ENCODE results near the gene PROX2.
A peak's percentile ranks its signal among the peaks of the same experiment; 100 is the strongest.

PROX2 gene

DNA sequence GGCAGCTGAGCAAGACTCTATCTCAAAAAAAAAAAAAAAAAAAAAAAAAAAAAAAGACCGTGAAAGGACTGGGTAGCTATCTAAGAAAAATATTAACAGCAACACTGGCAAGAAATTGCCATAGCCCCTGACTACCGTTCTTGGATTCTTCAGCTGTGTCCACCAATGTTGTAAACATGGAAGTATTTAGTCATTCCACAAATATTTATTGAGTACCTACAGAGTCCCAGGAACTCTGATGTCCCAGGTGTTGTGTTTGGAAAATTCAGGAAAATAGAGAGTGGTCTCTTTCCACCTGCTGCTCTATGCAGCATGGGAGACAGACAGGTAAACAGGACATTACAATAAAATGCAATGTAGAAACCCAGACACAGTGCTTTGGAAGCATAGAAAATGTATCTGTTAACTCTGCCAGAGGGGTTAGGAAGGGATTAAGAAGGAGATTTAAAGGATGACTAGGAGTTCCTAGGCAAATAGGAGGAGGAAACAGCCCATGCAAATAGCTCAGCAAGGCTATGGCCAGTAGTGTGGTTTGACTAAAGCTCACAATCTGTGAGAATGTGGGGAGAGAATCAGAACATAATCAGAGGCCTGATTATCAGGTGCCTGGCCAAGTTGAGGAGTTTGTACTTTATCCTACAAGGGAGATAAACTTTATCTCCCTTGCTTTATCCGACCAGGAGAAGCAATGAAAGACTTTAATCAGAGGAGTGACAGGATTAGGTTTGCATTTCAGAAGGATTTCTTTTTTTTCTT, 3.7 kb upstream of the PROX2 start:
- DNase-seq (ENCODE audit: low read depth in 1 of 2, low spot score in 1 of 2): no peak

DNA sequence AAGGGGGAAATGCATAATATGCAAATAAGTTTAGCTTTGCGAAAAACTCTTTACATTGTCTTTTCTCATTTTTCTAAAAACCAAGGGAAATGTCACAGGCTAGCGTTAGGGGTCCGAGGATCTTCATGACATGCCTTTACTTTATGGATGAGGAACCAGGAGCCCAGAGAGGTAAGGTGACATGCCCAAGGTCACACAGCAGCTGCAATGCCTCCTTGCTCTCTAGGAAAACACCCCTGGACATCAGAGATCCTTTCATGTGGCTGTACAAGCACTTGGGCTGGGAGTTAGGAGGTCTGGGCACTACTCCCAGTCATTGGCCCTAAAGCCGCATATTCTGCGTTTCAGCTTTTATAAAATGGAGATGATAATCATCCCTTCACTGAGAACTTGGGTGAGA, 741 bp downstream of the PROX2 start:
- no peak for DNase-seq (ENCODE audit: low read depth in 1 of 2, low spot score in 1 of 2)

DNA sequence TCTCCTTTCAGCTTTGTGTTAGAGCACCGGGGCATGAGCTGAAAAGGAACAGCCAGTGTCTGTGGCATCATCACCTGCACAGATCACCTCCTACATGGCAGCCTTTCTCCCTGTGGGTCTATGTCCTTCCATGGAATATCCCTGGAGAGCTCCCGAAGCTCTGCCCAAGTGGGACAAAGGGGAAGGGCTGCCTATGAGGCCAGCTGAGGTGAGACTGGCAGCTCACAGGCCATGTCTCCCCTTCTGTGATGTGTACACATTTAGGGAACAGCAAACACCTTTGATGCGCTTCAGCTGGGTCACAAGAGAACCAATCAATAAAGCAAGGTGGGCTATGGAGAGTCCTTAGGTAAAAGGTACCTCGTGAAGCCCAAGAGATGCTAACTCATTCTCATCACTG, 4.1 kb downstream of the PROX2 start:
- DNase-seq (ENCODE audit: low read depth in 1 of 2, low spot score in 1 of 2): no peak

DNA sequence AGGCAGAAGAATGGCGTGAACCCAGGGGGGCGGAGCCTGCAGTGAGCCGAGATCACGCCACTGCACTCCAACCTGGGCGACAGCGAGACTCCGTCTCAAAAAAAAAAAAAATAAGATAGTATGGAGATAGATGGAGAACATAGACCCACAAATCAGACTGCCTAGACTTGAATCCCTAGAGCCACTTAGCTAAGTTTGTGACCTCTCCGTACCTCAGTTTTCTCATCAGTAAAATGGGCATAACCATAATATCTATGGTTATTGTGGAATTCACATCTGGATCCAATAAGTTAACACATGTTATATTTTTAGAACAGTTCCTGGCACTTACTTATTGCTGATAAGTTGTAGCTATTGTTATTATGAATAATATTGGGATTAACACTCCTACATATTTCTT, 7.2 kb downstream of the PROX2 start:
- no peak for DNase-seq (ENCODE audit: low read depth in 1 of 2, low spot score in 1 of 2)

DNA sequence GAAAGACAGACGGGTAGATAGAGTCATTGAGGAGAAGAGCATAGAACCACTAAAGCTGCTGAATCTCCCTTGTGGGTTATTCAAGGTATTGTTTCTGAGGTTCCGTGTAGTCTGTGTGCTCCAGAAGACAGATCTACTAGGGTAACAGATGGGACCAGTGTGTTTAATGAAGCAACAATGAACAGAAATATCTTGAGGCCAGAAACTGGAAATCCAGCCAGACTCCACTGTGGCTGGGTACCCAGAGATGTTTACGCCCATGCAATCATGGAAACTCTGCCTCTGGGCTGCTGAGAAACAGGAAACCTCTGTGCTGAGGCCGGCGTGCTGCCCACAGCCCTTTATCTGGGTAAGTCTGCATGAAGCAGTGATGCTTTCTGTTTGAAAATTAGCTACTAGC, 8.3 kb downstream of the PROX2 start:
- DNase-seq (ENCODE audit: low read depth in 1 of 2, low spot score in 1 of 2): peak in 1 of 2 donors; percentile 23

DNA sequence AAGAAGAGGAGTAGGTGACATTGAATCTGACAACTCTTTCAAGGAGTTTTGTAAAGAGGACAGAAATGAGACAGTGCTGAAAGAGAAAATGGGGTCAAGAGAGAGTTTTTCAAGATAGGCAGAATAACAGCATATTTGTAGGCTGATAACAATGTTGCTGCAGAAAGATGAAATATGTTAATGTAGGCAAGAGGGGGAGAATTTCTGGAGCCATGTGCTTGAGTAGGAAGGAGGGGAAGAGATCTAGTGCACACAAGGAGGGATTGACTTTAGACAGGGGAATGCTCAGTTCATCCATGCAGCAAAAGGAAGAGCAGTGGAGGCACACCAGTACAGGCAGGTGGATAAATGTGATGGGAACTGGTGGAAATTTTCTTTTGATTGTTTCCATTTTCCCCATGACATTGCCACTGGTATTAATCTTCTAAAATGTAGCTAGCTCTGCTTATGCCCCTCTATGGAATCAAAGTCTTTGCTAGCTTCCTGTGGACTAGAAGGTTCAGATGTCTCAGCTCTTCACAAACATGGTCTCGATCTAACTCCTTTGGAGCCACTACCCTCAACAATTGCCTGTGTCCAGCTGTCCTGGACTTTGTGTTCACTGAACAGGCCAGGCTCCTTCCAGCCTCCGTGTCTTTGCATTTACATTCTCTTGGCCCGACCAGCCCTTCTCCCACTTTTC, 9.1 kb downstream of the PROX2 start:
- DNase-seq (ENCODE audit: low read depth in 1 of 2, low spot score in 1 of 2): no peak

DNA sequence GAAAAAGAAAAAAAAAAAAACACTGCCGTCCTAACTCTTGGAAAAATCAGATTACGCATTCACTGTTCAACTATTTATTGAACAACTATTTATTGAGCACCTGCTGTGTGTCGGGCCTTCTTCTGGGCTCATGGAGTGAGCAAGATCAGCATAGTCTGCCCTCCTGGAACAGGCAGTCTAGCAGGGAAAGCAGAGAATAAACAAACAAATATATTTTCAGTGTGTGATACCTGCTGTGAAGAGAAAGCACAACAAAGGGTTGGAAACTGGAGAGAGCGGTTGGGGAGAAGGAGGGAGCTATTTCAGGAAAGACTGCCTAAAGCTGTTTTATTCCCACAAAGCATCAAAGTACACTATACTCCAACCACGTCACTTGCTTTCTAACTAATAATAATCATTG, 10.8 kb downstream of the PROX2 start:
- DNase-seq (ENCODE audit: low read depth in 1 of 2, low spot score in 1 of 2): no peak

DNA sequence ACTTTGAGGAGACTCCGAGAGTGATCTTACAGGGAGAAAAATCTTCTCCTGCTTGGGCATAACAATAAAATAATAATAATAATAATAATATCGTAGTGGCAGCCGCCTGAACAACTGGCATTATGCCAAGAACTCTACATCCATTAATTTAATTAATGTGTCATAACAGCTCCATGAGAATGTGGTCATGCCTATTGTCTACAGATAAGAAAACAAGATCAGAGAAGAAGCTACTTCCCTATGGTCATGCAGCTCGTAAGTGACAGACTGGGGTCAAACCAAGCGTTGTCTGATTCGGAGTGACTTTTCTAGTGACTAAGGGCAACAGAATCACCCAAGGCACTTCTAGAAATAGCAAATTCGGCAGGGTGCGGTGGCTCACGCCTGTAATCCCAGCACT, 11.7 kb downstream of the PROX2 start:
- DNase-seq (ENCODE audit: low read depth in 1 of 2, low spot score in 1 of 2): no peak

DNA sequence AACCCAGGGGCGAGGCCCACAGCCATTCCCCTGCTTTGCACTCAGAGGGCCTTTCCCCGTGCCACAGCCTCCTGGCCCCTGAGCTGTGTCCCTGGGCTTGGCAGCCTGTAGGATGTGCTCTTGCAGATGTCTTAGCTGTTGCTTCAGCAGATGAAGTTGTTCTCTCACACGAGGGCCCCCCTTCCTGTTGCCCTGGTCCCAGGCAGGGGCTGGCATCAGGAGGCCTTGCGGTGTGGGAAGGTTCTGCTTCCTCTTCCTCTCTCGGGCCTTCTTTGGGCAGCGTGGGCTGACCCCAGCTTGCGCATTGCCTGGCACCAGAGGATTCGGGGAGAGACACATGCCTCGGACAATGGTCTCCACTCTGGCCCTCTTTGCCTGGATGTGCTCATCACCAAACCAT, 12.7 kb downstream of the PROX2 start:
- DNase-seq (ENCODE audit: low read depth in 1 of 2, low spot score in 1 of 2): no peak

DNA sequence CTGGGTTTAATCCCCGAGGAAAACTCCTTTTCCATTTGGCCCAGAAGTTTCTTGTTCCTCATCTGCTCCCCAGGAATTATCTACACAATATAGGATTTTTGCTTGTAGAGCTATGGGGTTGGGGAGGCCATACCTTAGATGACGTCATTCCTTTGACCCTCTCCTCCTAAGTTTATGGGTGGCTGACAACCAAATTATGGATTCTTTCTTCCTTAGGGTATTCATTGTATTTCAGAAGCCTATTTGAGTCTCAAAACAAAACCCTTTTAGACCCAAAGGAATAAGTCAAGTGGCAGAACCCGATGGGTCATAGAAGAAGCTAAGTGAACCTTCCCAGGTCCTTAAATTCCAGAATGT, 14.2 kb downstream of the PROX2 start:
- DNase-seq (ENCODE audit: low read depth in 1 of 2, low spot score in 1 of 2): no peak

DNA sequence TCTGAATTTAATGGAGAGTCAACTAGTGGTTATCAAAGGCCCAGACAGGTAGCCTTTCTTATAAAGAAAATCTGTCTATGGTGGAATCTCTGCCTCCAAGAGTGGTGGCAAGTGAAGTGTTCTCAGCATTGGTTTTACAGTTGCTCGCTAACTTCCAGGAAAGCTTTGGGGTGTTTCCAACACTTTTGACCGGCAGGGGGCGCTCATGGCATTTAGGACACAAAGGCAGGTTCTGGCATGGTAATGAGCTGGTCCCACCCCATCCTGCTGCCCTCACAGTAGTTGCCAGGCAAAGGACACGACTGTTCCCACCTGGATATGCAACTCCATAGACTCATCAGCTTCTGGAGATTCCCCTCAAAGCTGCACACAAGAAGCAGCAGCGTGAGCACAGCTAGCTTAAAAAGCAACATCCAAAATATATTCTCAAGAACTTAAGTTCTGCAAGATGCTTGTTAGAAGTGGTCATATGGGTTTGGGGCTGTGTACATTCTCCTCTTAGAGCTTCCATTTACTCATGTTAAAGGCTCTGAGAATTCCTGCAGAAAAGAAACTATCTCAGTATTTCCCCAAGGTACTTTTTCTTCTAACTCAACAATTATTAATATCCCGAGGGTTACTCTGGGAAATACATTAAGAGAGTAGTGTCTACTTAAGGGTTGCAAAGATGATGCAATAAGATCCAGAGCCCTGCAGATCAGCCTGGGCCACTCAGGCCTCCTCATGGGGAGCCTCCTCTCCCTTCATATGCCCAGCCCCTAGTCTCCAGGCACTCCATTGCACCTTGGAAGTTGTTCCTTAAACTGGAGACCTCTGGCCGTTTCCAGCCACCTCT, 14.8 kb downstream of the PROX2 start:
- DNase-seq (ENCODE audit: low read depth in 1 of 2, low spot score in 1 of 2): peak; percentile 91 to 95

DNA sequence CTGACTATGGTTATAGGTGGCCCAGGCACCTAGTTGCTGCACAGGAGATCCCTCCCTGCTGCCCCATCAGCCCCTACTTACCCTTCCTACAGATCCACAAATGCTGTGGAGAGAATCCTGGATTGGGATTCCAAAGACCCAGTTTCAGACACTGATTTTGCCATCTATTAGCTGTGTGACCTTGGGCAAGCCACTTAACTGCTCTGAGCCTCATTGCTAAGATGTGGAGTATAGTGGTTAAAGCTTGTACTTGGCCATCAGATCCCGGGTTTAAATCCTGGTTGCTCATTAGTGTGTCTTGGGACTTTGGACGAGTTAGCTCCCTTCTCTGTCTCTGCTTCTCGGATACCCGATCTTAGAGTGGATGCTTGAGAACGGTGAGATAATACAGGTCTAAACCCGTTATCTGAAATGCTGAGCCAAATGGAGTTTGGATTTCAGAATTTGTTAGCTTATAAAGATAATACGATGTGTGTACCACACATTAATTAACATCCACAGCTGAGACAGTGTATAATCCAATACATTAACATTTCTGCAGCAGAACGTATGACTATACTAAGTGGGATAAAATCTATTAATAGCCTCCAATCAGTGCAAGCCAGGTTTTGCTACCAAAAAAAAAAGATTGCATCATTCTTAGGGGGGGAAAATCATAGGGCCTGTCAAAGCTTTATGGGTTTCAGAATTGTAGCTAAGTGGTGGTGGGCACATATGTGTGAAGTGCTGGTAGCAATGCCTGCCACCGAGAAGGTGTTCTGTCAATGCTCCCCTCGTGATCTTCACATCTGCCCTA, 16.0 kb downstream of the PROX2 start:
- no peak for DNase-seq (ENCODE audit: low read depth in 1 of 2, low spot score in 1 of 2)

DNA sequence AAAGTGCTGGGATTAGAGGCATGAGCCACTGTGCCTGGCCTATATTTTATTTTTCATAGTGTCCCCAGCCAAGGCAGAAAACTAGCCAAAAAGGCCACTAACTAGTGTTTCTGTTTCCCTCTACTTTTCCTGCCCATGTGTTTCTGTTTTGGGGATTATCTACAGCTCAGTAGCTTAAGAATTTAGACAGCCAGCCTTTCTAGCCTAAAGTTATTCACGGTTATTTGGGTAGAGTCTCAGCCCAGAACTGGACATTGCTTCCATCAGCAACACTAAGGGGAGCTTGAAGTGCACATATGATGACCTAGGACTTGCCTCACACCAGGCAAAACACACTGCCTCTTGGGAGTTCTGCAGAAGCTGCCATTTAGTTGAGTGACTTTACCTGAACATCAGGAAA, 17.9 kb downstream of the PROX2 start:
- DNase-seq (ENCODE audit: low read depth in 1 of 2, low spot score in 1 of 2): no peak

DNA sequence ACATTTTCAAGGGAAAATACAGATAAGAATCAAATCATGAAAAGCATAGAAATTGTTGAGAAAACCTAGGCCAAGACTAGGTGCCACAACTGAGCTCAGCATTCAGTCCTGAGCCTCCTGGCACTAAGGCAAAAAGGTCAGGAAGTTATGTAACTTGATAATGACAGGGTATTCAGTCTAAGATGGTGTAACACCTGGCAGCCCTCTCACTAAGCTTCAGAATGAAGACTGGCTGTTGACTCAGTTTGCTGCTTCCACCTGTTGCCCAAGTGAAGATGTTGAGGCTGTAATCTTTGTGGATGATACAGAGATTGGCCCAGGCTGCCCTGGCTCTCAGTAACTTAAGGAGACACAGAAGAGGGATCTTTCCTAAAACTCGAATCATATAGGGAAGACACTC, 19.6 kb downstream of the PROX2 start:
- no peak for DNase-seq (ENCODE audit: low read depth in 1 of 2, low spot score in 1 of 2)

DNA sequence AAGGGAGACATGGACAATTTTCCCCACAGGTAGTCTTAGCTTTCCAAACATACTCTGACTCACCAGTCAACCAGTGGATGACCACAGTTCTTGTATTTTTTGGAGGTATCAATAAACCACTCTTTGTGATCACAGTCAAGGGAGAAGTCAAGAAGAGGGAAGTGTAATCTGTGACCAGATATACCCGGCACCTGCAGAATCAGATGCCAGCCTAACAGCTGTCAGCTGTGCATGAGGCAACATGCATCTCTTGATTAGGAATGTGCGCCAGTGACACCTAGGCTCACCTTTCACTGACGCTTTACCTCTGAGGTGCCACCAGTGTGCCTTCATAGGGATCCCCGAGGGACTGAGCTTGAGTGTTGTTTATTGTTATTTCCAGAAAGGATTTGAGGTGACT, 20.0 kb downstream of the PROX2 start:
- no peak for DNase-seq (ENCODE audit: low read depth in 1 of 2, low spot score in 1 of 2)

DNA sequence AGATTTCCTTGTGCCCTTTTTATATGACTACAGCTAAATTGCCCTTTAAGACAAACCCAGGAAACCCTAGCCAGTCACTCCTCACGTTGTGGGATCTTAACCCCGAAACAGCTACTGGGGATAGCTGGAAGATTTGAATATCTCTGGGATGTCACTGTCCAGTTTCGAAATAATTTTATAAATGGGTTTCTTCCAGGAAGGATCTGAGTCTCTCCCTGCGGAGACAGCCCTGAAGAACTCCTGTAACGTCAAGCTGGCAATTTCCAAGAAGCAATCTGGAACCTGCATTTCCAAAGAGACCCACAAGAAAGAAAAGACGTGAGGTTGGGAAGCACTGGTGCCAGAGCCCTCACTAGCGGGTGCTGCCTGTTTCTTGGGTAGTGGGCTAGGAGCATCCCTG, 20.9 kb downstream of the PROX2 start:
- no peak for DNase-seq (ENCODE audit: low read depth in 1 of 2, low spot score in 1 of 2)

DNA sequence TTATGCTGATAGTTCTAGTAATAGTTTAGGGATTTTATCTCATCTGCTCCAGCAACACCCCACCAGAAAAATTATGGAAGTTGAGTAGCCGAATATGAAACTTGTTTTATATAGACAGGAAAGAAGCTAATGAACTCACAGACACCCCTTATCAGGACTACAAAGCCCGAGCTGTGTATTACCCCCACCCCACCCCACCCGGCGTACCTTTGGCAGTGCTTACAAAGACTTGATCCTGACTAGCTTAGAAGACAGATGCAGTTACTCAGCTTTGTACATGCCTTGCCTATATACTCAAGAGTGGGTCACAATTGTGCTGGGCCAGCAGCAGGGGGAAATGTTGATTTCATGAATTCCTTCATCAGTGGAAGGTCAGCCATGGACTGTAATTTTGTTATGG, 22.4 kb downstream of the PROX2 start:
- no peak for DNase-seq (ENCODE audit: low read depth in 1 of 2, low spot score in 1 of 2)

DNA sequence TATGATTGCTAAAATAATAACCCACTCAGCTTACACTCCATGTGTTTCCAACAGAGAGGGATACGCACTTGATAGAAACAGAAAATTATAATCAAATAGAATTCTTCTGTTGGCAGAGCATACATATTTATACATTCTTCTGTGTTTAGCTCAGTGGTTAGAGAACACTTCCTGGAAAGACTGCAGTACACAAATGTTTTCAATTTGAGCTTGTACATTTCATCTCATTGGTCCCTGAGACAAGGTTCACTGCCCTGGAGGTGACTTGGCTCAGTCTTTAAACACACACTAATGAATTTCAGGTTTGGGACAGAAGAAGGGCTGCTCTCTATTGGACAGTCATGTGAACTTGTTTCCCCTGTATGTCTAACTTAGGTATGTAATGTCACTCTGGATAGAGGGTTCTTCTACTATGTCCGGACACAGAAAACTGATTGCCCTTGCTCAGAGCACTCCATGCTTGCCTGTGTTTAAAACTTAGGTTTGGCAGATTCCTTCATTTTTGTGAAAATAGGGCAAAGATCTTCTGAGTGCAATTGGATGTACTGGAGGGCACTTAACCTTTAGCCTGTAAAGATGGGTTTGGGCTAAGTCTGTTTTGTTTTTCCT, 22.9 kb downstream of the PROX2 start:
- no peak for DNase-seq (ENCODE audit: low read depth in 1 of 2, low spot score in 1 of 2)

DNA sequence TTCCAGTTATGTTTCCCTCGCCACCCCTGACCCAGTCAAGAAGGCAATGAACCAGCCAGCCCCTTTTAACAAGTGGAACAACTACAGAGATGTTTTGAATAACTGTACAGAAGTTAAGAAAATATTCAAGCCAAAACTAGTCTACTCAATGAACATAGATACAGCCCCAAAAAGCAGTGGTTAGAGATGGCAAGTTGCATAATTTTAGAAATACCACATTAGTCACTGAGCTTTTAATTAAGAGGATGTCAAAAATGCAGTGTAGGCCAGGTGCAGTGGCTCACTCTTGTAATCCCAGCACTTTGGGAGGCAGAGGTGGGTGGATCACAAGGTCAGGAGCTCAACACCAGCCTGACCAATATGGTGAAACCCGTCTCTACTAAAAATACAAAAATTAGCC, 27.2 kb downstream of the PROX2 start:
- DNase-seq (ENCODE audit: low read depth in 1 of 2, low spot score in 1 of 2): no peak

DNA sequence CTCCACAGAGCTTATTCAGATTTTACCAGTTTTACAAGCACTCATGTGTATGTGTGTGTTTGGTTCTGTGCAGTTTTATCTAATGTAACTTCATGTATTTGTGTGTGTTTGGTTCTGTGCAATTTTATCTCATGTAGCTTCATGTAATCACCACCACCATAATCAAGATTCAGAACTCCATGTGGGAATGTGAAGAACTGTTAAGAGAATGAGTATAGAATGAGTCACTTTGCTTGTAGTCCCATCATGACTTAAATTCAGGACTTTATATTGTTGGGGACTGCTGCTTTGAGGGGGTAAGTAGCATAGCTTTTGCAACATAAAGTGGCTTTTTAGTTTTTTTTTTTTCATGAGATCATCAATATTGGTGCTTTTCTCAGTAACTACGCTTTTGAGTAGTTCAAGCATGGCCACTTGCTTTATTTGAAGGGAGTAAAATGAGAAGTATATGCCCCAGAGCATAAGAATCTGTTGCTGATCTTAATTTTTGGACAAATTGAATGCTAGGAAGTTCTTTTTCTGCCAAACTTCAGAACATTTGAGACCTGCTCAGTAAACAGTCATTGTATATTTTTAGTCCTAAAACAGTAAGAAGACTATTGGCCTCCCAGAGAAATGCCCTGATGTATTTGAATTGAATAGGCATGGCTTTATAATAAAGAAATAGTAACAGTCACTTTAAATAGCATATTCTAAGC, 28.8 kb downstream of the PROX2 start:
- DNase-seq (ENCODE audit: low read depth in 1 of 2, low spot score in 1 of 2): no peak

All from activated CD4-positive, alpha-beta T cell treated with anti-CD3 and anti-CD28 coated beads, Interleukin-2, amount 50 U/mL, for 24 hours (primary cell).